Measurements from ENCODE around the gene OSBPL1A. TPM values are rescaled to one million over a fixed set of nuclear protein-coding genes. Genes with fewer than 3 reads are reported as not detected.

The OSBPL1A gene
- total RNA-seq, 1 experiment from 2014 or later = 37.4 TPM

- CTCF ChIA-PET = no interaction called here
- no peaks in the 10 kb centered on the region for H3K79me2 ChIP-seq (ENCODE audit: low read depth)
- no TSS peak for BruUV-seq (replicated peaks)
These were observed 27.5 kb downstream of the OSBPL1A start for GRCh38 chr18:24370120-24370519.

DNA sequence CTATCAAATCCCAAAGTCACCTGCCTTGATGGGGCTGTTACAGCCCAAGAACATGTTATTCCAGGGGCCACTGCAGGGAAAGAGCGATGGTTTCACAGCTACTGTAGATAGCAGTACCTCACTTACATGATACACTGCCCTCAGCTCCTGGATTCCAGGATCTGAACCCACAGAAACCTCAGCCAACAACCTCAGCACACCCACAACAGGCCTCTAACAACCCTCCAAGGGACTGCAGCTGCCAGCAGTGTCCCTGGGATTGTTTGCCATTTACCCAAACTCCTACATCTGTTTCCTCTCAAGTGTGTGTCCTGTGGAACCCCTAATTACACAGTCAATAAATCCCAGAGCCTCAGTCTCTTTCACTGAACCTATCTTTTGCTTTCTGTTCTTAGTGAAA is 28.2 kb downstream of the OSBPL1A start:
- intact Hi-C loops (cut with micrococcal nuclease; ENCODE audit: unreplicated experiment) = no loop called here
- Histone ChIP-seq H3K36me3 (ENCODE audit: low read depth) (no peaks in the 10 kb centered on the region), H3K4me1 (replicated peaks; ENCODE audit: insufficient read depth) (no peaks in the 10 kb centered on the region), H3K9me2 (ENCODE audit: insufficient read depth) (no peaks in the 10 kb centered on the region), H4K20me1 (ENCODE audit: insufficient read depth) (no peaks in the 10 kb centered on the region), H3K27me3 (ENCODE audit: insufficient read depth, low read depth) (no peaks in the 10 kb centered on the region), H3K79me2 (ENCODE audit: low read depth) (no peaks in the 10 kb centered on the region), H2AFZ (no peak overlapping the region), H3K27ac (no peak overlapping the region), H3K4me3 (no peak overlapping the region), H3F3A (ENCODE audit: insufficient read depth, low read depth) (no peaks in the 10 kb centered on the region), H3K9me3 (ENCODE audit: insufficient read depth, low read depth) (no peaks in the 10 kb centered on the region), H3K4me2 (no peak overlapping the region)
- BruUV-seq (replicated peaks) = no TSS peak
- CTCF ChIA-PET = no interaction called here
- POLR2A ChIA-PET (ENCODE audit: unreplicated experiment) = no interaction called here
- DNase-seq = no peak
- TF ChIP-seq, protein P1, sequence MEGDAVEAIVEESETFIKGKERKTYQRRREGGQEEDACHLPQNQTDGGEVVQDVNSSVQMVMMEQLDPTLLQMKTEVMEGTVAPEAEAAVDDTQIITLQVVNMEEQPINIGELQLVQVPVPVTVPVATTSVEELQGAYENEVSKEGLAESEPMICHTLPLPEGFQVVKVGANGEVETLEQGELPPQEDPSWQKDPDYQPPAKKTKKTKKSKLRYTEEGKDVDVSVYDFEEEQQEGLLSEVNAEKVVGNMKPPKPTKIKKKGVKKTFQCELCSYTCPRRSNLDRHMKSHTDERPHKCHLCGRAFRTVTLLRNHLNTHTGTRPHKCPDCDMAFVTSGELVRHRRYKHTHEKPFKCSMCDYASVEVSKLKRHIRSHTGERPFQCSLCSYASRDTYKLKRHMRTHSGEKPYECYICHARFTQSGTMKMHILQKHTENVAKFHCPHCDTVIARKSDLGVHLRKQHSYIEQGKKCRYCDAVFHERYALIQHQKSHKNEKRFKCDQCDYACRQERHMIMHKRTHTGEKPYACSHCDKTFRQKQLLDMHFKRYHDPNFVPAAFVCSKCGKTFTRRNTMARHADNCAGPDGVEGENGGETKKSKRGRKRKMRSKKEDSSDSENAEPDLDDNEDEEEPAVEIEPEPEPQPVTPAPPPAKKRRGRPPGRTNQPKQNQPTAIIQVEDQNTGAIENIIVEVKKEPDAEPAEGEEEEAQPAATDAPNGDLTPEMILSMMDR (conservative IDR thresholded peaks at IDR 0.05) = no peak
- no peak for TF ChIP-seq EZH2 (IDR thresholded peaks at IDR 0.05; ENCODE audit: low read depth)

More at GRCh38 chr18:24370120-24370519, 27.5 kb downstream of the OSBPL1A start:
- Histone ChIP-seq H3K9me3 (ENCODE audit: insufficient read depth, low read depth) (no peaks in the 10 kb centered on the region), H3K9me2 (ENCODE audit: insufficient read depth) (no peaks in the 10 kb centered on the region), H3K4me2 (no peak overlapping the region), H3K27ac (no peak overlapping the region), H3K4me1 (replicated peaks; ENCODE audit: insufficient read depth) (no peaks in the 10 kb centered on the region), H3K27me3 (ENCODE audit: insufficient read depth, low read depth) (no peaks in the 10 kb centered on the region), H3F3A (ENCODE audit: insufficient read depth, low read depth) (no peaks in the 10 kb centered on the region), H2AFZ (no peak overlapping the region), H3K4me3 (no peak overlapping the region), H4K20me1 (ENCODE audit: insufficient read depth) (no peaks in the 10 kb centered on the region), H3K36me3 (ENCODE audit: low read depth) (no peaks in the 10 kb centered on the region)
- DNase-seq = no peak
- intact Hi-C loops (cut with micrococcal nuclease; ENCODE audit: unreplicated experiment) = no loop called here
- TF ChIP-seq, protein P1 (conservative IDR thresholded peaks at IDR 0.05) = no peak
- no peak for TF ChIP-seq EZH2 (IDR thresholded peaks at IDR 0.05; ENCODE audit: low read depth)
- POLR2A ChIA-PET (ENCODE audit: unreplicated experiment) = no interaction called here

DNA sequence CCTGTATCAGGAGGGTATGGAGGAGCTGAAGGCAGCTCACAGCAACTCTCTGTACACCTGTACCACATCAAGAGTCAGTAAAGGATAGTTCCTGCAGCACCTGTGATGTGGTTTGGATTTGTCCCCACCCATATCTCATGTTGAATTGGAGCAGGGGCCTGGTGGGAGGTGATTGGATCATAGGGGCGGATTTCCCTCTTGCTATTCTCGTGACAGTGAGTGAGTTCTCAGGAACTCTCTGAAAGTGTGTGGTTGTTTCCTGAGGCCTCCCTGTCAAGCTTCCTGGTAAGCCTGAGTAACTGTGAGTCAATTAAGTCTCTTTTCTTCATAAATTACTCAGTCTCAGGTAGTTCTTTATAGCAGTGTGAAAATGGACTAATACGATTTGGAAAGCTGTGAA is 28.9 kb downstream of the OSBPL1A start:
- intact Hi-C loops (cut with micrococcal nuclease; ENCODE audit: unreplicated experiment) = no loop called here
- Histone ChIP-seq H3K9me2 (ENCODE audit: insufficient read depth) (no peaks in the 10 kb centered on the region), H2AFZ (no peak overlapping the region), H3K9me3 (ENCODE audit: insufficient read depth, low read depth) (no peaks in the 10 kb centered on the region), H3K4me3 (no peak overlapping the region), H3K27ac (no peak overlapping the region), H3K4me1 (replicated peaks; ENCODE audit: insufficient read depth) (no peaks in the 10 kb centered on the region), H4K20me1 (ENCODE audit: insufficient read depth) (no peaks in the 10 kb centered on the region), H3K79me2 (ENCODE audit: low read depth) (no peaks in the 10 kb centered on the region), H3K36me3 (ENCODE audit: low read depth) (no peaks in the 10 kb centered on the region), H3K27me3 (ENCODE audit: insufficient read depth, low read depth) (no peaks in the 10 kb centered on the region), H3K4me2 (no peak overlapping the region), H3F3A (ENCODE audit: insufficient read depth, low read depth) (no peaks in the 10 kb centered on the region)
- BruUV-seq (replicated peaks) = no TSS peak
- no peak for TF ChIP-seq EZH2 (IDR thresholded peaks at IDR 0.05; ENCODE audit: low read depth)
- TF ChIP-seq, protein P1 (conservative IDR thresholded peaks at IDR 0.05) = no peak
- CTCF ChIA-PET = no interaction called here
- no peak for DNase-seq
- POLR2A ChIA-PET (ENCODE audit: unreplicated experiment) = interaction anchor here (0.7 kb wide), 1 partner anchor 230 kb away, joined by 3 read pairs; the partner anchor contains the start of gene CABYR

Measured in PC-9 (cell line).